Left renal pelvis (tissue), 4 donors: Measurements from ENCODE around the gene PPFIBP2. TPM values are rescaled to one million over a fixed set of nuclear protein-coding genes. Genes with fewer than 3 reads are reported as not detected.

ENCODE experiments used
- DNase-seq, 4 donors: peaks; one replicate each; pipeline ENCODE4 v3.0.0-alpha.2; 2013; ENCODE audit warnings: low read depth in 4 of 4, low spot score in 3 of 4
- polyA plus RNA-seq, 4 donors: library from polyadenylated mRNA; unstranded; fragments of 120-200 nt; gene quantifications; one replicate each; pipeline ENCODE4 v1.2.1, GENCODE V29; 2013; ENCODE audit not compliant: insufficient read length in 4 of 4

The PPFIBP2 gene
- polyA plus RNA-seq, 4 donors: 10.1 to 78.7 (median 59.0) TPM

GRCh38 chr11:7524462-7525235 is 10.8 kb downstream of the PPFIBP2 start:
- no peak for DNase-seq

GRCh38 chr11:7525424-7525823 is 11.6 kb downstream of the PPFIBP2 start:
- DNase-seq: no peak

- no peak for DNase-seq
These were observed 13.2 kb downstream of the PPFIBP2 start for GRCh38 chr11:7527029-7527428.

GRCh38 chr11:7528514-7529049 is 14.8 kb downstream of the PPFIBP2 start:
- DNase-seq: no peak

GRCh38 chr11:7530013-7530640 is 16.3 kb downstream of the PPFIBP2 start:
- no peak for DNase-seq

GRCh38 chr11:7531011-7531410 is 17.2 kb downstream of the PPFIBP2 start:
- DNase-seq: no peak

GRCh38 chr11:7532405-7533145 is 18.8 kb downstream of the PPFIBP2 start:
- no peak for DNase-seq

- DNase-seq: no peak
These were observed 19.6 kb downstream of the PPFIBP2 start for GRCh38 chr11:7533199-7534041.

GRCh38 chr11:7534042-7534378 is 20.2 kb downstream of the PPFIBP2 start:
- DNase-seq: no peak

- DNase-seq: no peak
These were observed 22.3 kb downstream of the PPFIBP2 start for GRCh38 chr11:7536100-7536499.

- DNase-seq: no peak
These were observed 23.5 kb downstream of the PPFIBP2 start for GRCh38 chr11:7537265-7537664.

- no peak for DNase-seq
These were observed 24.2 kb downstream of the PPFIBP2 start for GRCh38 chr11:7538031-7538430.

GRCh38 chr11:7538466-7539454 is 25.0 kb downstream of the PPFIBP2 start:
- no peak for DNase-seq

GRCh38 chr11:7540830-7541555 is 27.2 kb downstream of the PPFIBP2 start:
- no peak for DNase-seq

- no peak for DNase-seq
These were observed 29.5 kb downstream of the PPFIBP2 start for GRCh38 chr11:7543302-7543701.

- DNase-seq: no peak
These were observed 30.2 kb downstream of the PPFIBP2 start for GRCh38 chr11:7544021-7544420.

GRCh38 chr11:7545611-7546010 is 31.8 kb downstream of the PPFIBP2 start:
- no peak for DNase-seq

GRCh38 chr11:7546324-7546791 is 32.6 kb downstream of the PPFIBP2 start:
- no peak for DNase-seq

- no peak for DNase-seq
These were observed 33.9 kb downstream of the PPFIBP2 start for GRCh38 chr11:7547687-7548086.
